GM18526 (cell line): Measurements from ENCODE around the gene PRDM1.

Experiments used
- POLR2A ChIP-seq: IDR thresholded peaks from 3 replicates; pipeline ENCODE4 v1.6.1; 2011; ENCODE audit not compliant: insufficient read length; ENCODE audit errors: extremely low read depth

The PRDM1 gene

DNA sequence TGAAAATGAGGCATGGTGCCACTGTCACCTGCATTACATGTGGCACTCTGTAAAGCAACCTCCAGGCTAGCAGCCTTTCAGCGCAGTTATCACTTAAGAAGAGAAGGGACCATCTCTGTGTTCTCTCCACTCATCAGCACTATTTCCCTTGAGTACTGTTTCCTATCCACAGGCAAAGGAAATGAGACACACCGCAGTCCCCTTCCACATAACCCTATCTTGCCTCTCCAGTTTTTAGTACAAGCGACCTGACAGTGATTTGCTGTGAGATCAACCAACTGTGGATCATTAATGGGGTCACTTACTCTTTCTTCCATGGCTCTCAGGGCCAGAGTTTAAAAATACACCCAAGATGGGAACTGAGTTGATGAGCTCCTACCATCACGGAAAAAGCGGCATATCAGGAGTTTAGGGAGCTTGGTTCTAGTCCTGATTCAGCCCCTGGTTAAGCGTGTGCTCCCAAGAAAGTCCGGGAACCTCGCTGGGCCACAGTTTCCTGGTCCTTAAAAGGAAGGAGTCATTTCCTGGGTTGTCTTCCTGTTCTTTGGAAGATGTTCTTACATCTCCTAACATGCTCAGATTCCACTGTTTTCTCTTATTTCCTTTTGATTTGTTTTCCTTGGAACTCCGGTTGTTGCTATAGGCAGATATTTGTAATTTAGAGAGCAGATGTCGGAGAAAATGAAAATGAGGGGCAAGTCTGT, 27.3 kb downstream of the PRDM1 start:
- no peak for TF ChIP-seq POLR2A

DNA sequence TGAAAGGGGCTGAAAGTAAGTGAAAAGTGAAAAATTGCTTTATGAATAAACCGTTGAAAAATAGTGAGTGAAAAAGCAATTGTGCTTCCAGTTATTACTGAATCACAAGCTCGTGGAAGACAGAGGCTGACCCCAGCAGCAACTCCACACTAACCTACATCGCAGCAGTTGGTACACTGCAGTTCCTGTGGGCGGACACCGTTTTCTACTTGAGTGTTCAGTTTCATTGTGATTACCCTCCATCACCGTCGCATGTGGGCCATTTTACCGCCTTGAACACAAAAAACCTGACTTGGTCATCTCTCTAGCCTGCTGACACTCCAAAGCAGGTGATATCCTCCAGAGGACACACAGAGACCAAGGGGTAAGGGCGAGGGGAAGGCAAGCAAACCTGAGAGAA, 28.4 kb downstream of the PRDM1 start:
- TF ChIP-seq POLR2A: peak; percentile 18

DNA sequence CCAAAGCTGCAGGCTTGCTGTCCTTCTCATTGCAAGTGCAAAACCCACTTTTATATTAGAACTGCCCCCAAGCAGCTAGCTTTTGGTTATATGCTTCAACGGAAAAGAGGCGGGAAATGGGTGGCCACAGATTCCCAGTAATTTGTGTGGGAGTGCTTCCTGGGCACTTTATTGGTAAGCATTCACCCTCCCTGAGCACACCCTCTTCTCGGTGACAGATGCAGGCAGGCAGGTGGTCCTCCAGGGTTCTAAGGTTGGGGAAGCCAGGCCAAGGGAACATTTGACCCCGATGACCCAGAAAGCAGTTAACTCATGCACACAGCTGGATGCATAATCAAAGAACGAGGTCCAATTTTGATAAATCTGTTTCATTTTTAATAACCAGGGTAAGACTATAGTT, 29.1 kb downstream of the PRDM1 start:
- no peak for TF ChIP-seq POLR2A

DNA sequence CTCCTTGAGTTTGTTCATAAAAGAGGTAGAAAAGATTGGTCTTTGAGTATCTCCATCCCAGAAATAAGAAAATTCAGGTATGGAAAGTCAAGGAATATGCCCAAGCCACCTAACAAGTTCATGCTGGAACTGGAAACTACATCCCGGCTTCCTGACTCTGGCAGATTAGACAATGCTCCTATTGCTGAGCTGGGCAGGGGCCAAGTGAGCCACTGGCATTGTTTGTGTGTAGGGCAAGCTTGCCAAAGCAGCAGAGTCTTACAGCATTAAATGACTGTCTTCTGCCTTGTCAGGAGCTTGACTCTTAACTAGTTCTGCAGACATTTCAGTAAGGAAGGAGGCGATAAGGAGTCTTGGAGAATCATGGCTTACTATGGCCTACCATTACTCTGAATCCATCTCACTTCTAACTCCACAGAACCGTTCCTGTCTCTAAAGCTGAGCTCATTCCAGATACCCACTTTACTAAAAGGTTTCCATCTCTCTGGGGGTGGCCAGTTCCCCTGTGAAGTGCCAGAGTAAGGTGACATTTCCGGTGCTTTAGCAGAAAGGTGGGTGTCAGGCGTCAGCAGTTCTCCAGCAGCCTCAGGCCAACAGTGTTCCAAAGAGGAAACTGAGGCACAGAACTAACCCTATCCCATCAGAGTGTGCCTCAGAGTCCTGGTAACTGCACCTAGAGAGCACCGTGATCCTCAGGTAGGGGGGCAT, 30.1 kb downstream of the PRDM1 start:
- no peak for TF ChIP-seq POLR2A

DNA sequence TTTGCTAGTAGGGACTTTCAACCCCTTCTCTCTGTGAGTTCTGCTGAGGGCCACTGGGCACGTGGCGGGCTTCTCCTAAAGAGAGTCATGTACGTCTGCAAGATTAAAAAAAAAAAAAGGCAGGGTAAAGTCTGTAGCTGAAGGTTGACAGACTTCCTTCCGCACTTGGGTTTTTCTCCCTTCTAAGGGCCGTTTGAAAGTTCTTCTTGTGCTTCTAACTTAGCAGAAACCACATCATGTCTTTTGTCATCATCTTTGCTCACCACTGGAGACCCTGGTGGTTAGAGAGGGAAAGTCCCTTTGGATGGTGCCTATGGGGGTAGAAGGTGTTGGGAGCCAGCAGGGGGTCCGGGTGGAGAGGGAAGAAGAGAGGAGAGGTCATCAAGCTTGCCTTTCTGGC, 31.4 kb downstream of the PRDM1 start:
- TF ChIP-seq POLR2A: no peak

DNA sequence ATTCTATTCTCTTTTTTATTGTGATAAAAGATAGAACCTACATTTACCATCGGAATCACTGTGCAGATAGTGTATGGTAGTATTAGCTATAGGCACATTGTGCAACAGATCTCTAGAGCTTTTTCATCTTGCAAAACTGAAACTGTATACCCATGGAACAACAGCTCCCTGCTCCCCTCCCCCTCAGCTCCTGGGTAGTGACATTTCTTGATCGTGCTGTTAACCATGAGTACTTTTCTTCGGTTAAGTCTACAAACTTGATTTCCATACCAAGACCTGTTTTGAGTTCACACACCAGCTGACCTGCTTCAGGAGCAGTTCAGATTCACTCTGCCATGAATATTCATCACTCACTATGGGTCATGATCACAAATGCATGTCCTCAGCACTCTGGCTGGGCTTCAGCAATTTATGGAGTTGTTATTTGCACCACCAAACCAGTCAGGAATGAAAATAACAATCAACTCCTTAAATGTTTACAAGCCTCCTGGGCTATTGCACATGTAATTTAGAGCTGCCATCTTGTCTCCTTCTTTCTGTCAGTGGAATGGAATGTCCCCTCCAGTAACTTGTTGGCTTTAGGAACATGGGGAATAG, 32.8 kb downstream of the PRDM1 start:
- no peak for TF ChIP-seq POLR2A

DNA sequence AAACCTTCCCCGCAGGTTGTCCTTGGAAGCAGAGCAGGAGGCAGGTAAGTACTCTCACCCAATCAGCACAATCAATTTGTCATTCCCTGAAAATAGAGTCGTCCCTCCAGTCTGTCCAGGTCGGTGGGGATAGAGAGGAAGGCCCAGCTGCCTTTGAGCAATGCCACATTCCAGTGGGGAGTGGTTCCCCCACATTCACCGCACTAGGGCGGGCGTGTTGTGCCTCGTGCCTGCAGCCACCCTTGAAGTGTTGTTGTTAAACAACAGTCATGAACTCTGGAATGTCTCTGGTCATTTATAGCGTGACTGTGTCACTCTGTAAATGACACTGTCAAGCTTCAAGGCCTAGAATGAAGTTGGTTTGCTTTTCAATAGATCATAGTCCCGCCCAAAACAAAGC, 33.4 kb downstream of the PRDM1 start:
- no peak for TF ChIP-seq POLR2A

DNA sequence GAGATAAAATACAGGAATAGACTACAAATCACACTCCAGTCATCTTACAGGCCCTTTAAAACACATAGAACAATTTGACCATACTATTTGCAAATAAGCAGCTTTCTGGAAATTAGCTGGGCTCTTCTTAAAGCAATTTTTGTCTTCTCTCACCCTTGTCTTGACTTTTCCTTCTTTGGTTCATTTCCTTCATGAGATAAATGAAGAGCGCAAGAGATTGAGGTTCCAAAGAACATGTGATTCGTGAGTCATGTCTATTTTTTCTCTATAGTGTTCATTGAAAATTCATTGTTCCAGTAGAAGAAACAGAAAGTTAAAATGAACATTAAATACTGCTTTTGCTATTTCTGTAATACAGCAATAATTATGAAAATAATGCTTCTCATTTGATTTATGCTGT, 33.9 kb downstream of the PRDM1 start:
- no peak for TF ChIP-seq POLR2A

DNA sequence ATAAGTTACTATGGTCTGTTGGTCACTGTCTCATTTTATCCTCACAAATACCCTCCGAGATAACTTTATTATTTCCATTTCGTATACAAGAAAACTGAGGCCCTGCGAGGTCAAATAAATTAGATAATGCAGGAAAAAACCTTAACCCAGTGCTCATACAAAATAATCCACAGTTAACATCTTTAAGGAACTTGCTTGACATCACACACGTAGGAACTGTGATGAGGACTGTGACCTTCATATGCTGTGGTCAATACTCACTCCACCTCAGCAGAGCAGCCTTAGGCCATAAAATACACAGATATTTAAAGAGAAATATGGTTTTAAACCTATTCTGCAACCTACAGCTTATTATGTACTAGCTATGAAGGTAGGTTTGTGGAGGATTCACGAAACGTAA, 34.3 kb downstream of the PRDM1 start:
- no peak for TF ChIP-seq POLR2A

DNA sequence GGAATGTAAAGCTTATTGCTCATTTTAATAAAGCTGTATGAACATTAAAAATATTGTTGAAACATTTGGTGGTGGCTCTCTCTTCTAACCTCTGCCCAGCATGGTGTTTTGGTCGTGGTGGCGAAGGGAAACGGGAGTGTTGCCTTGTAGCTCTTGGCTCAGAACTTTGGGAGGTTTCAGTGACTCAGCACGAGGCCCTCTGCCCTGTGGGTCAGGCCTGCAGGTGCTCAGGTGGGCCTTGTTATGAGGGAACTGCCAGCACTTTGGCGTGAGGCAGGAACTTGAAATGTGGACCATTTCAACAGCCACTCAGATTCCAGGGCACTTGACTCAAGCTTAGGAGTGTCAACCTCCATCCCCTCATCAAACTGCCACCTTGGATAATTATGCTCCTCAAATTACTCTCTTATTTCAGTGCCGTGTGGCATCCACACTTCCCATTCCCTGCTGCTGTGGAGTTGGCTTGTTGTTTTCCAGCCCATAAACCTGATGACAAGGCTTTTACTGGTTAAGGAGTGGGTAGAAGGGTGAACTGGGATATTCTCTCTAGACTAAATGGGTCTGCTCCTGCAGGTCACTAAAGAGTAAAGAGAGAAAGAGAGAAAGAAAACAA, 36.3 kb downstream of the PRDM1 start:
- no peak for TF ChIP-seq POLR2A

DNA sequence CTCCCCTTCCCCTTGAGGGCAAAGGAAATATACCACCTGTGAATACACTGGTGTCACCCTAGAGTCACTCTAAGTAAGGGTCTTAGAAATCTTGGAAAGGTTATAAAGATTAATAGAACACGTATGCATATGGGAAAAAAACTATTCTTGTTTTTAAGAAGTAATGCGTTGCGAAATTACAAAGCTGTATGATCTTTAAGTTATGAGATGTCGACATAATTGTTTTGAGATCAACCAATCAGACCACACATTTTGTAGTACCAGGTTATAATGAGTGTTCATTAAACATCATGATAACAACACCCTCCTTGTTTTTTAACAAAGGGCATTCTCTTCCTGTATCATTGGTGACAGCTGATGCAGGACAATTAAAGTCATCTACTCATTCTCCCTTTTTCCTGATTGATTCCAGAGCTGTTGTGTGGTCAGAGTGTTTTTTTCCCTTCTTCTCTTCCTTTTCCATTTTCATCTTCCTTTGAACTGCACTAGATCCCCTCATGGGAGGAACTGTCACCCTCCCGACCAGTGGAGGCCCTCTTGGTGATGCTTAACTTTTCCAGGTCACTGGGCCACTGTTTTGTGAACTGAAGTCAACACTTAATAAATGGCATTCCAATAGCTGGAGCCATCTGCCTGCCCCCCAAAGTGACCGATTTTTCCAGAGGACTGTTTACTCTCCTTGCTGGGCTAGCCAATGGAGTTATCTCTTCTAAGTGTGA, 37.0 kb downstream of the PRDM1 start:
- no peak for TF ChIP-seq POLR2A

DNA sequence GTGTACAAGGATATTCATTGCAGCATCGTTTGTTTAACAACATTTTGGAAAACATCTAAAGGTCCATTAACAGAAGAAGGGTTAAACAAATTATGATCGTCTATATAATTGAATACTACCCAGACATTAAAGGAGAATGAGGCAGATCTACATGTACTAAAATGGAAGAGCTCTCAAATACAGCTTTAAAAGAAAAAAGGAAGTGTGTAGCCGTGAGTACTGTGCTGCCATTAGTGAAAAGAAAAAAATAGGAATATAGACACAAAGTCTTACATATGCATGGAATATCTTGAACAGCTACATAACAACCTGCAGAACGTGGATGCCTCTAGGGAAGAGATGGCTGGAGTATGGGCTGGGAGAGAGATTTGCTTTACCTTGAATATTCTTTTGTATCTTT, 37.9 kb downstream of the PRDM1 start:
- no peak for TF ChIP-seq POLR2A

DNA sequence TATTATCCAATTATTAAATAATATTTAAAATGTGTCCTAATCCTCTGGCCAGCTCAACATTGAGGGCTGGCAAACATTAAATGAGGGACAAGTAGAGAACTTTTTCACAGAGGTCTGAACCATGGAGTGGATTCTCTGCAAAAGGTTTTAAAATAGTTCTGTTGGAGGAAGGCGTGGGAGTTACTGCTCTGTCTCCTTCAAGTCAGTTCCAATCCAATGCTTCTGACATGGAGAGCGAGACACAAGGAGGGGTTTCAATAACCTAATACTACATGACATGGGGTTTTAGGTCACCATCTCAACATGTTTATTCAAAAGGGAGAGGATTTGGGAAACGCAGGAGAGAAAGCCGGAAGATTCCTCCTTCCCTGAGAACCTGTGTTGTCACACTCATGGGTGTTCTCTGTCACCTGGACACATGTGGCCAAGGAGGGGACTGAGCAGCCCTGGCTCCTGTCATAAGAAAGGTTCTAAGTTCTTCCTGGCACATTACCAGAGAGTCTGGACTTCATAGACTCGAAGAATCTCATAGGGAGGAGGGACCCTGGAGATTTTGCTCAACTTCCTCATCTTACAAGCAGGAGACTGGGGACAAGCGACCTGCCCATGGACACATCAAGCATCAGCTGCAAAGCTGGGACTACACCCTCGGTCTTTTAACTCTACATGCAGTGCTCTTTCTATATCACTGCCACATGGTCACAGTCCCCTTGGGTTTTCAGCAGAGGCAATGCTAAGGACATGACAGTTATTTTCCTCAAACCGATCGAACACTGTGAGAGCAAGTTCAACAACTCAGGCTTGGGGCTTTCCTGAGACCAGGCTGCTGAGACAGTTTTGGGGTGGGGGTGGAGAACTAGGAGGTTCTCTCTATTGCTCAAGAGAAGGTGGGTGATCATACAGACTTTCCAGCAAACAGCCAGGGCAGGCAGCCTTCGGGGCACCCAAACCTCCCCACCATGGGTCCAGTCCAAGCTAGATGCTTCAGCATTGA, 38.6 kb downstream of the PRDM1 start:
- TF ChIP-seq POLR2A: no peak

DNA sequence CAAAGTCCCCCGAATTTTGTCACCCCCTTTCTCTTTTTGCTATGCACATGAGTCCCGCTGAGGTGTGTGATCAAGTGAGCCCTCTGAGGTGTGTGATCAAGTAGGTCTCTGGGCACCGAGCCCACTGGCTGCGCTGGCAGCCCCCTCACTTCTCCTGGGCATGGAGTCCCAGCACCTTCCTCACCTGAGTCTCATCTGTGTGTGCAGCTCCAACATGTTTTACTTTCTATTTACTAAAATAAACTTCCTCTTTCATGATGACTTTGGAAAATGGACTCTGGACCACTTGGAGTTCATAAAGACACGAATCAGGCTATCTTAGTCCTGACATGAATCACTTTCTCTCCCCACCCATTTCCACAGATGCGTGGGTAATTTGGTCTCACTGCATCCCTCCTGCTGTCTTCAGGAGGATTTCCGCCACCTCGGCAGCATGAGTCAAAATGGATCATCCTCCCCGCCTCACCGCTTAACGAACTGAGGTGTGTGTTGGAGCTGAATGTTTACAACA, 39.8 kb downstream of the PRDM1 start:
- TF ChIP-seq POLR2A: no peak
